Measurements from ENCODE around the gene CCDC57.

CCDC57 gene

DNA sequence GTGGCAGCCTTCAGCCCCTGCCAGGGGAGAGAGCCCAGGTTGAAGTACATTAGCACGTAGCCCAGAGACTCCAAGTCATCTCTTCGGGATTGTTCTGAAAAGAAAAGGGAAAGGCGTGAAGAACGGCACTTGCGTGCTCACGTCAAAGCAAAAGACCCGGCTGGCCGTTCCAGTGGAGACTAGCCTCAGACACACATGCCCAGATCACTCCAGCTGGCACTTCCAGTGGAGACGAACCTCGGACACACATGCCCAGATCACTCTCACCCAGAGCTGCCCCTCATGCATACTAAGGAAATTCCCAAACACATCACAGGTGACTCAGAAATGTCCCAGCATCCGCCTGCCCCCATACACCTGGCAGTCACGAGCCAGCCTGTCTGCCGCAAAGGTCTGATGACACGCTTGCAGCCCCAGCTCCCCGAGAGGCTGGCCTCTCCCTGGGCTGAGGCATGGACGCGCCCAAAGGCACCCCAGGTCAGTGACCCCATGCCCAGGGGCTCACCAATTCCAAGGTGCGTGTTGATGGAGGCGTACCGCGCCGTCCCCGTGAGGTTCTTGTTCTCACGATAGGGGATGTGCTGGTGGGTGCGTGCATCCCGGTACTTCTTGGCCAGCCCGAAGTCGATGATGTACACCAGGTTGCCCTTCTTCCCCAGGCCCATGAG lies 40.0 kb upstream of the CCDC57 start:
- Histone ChIP-seq H3K27me3 (replicated peaks; ENCODE audit: insufficient read depth, low read length) (no peaks in the 10 kb centered on the region), H3K4me2 (ENCODE audit: low read depth, low read length) (no peak overlapping the region), H3F3A (ENCODE audit: insufficient read depth, low read length) (no peaks in the 10 kb centered on the region), H4K20me1 (ENCODE audit: insufficient read depth, low read length) (no peaks in the 10 kb centered on the region), H3K9ac (ENCODE audit: low read length) (no peak overlapping the region), H3K9me3 (replicated peaks; ENCODE audit: insufficient read depth, low read length) (no peaks in the 10 kb centered on the region), H3K27ac (ENCODE audit: low read length) (no peak overlapping the region), H2AFZ (ENCODE audit: low read length) (no peak overlapping the region), H3K36me3 (replicated peaks; ENCODE audit: insufficient read depth, low read length) (peaks cover 17% of the 10 kb centered on the region), H3K4me1 (ENCODE audit: low read length) (no peaks in the 10 kb centered on the region), H3K4me3 (ENCODE audit: low read length) (no peak overlapping the region), H3K9me2 (replicated peaks; ENCODE audit: insufficient read depth, low read length) (no peaks in the 10 kb centered on the region), H3K79me2 (ENCODE audit: low read length) (peaks cover 83% of the 10 kb centered on the region)
- no peak for DNase-seq
- TF ChIP-seq EZH2 (optimal IDR thresholded peaks at IDR 0.05; ENCODE audit: low read depth, low read length): no peak
- TF ChIP-seq, protein P1, sequence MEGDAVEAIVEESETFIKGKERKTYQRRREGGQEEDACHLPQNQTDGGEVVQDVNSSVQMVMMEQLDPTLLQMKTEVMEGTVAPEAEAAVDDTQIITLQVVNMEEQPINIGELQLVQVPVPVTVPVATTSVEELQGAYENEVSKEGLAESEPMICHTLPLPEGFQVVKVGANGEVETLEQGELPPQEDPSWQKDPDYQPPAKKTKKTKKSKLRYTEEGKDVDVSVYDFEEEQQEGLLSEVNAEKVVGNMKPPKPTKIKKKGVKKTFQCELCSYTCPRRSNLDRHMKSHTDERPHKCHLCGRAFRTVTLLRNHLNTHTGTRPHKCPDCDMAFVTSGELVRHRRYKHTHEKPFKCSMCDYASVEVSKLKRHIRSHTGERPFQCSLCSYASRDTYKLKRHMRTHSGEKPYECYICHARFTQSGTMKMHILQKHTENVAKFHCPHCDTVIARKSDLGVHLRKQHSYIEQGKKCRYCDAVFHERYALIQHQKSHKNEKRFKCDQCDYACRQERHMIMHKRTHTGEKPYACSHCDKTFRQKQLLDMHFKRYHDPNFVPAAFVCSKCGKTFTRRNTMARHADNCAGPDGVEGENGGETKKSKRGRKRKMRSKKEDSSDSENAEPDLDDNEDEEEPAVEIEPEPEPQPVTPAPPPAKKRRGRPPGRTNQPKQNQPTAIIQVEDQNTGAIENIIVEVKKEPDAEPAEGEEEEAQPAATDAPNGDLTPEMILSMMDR (IDR thresholded peaks at IDR 0.05; ENCODE audit: low read length): no peak
- no peak for TF ChIP-seq EZH2phosphoT487 (IDR thresholded peaks at IDR 0.05; ENCODE audit: low read length)

DNA sequence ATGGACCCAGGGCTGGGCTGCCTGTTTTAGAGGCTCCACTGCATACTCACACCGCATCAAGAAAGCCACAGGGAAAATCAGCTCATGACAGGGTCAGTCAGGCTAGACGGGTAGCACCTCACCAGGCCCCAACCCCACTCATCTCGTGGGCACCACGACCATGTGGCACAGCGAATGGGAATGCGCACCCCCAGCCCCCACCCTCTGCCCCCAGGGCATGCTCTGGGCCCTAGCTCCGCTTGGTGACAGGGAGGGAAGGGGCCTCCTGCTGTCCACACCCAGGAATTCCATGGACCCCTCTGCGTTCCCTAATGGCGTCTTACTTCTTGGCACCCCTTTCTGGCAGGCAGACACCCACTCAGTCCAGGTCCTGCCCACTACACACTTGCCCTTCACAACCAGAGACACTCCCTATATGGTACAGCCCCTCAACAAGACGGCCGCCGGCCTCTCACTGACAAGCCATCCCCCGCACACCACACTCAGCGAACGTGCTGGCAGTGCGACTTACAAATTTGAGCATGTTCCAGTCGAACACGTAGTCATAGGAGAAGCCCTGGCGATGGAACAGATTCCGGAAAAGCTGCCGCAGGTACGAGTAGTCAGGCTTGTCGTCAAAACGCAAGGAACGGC lies 38.3 kb upstream of the CCDC57 start:
- no peaks in the 10 kb centered on the region for H3K9me2 ChIP-seq (replicated peaks; ENCODE audit: insufficient read depth, low read length)
- peaks cover 76% of the 10 kb centered on the region for H3K79me2 ChIP-seq (ENCODE audit: low read length)
- DNase-seq: no peak
- no peak overlapping the region for H3K4me2 ChIP-seq (ENCODE audit: low read depth, low read length)
- no peaks in the 10 kb centered on the region for H3K27me3 ChIP-seq (replicated peaks; ENCODE audit: insufficient read depth, low read length)
- H3F3A ChIP-seq (ENCODE audit: insufficient read depth, low read length): no peaks in the 10 kb centered on the region
- H3K9ac ChIP-seq (ENCODE audit: low read length): no peak overlapping the region
- no peaks in the 10 kb centered on the region for H3K9me3 ChIP-seq (replicated peaks; ENCODE audit: insufficient read depth, low read length)
- no peaks in the 10 kb centered on the region for H3K4me1 ChIP-seq (ENCODE audit: low read length)
- no peaks in the 10 kb centered on the region for H4K20me1 ChIP-seq (ENCODE audit: insufficient read depth, low read length)
- H3K36me3 ChIP-seq (replicated peaks; ENCODE audit: insufficient read depth, low read length): peaks cover 17% of the 10 kb centered on the region
- H3K27ac ChIP-seq (ENCODE audit: low read length): no peak overlapping the region
- no peak overlapping the region for H3K4me3 ChIP-seq (ENCODE audit: low read length)
- no peak for TF ChIP-seq EZH2phosphoT487 (IDR thresholded peaks at IDR 0.05; ENCODE audit: low read length)
- TF ChIP-seq, protein P1 (IDR thresholded peaks at IDR 0.05; ENCODE audit: low read length): no peak
- TF ChIP-seq EZH2 (optimal IDR thresholded peaks at IDR 0.05; ENCODE audit: low read depth, low read length): no peak
- no peak overlapping the region for H2AFZ ChIP-seq (ENCODE audit: low read length)

DNA sequence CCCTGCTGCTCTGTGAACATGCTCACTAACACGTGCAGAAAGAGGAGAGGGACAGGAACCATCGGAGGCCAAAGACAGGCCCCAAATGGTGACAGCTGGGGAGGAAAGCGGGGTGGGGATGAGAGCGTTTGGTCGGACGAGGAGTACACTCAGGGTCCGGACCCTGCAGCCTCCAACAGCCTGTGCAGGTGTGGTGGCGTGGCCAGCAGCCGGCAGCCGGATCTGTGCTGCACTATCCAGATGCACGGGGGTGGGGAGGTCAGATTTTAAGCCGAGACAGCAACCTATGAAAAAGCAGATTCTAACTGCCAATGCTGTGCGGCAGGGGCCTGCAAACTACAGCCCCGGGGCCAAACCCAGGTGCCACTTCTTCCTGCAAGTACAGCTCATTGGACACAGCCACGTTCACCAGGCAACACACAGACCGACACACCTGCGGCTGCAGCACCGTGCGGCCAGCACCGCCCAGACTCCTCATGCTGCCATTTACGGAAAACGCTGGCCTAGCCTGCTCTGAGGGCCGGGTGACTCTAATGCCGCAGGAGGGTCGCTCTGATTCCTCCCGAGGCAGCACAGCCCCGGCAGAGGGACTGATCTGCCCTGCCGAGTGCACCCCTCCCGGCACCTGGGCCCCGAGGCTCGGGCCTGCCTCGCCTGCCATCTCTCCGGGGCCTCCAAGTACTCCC lies 37.4 kb upstream of the CCDC57 start:
- H3K79me2 ChIP-seq (ENCODE audit: low read length): peaks cover 72% of the 10 kb centered on the region
- H3K36me3 ChIP-seq (replicated peaks; ENCODE audit: insufficient read depth, low read length): peaks cover 13% of the 10 kb centered on the region; the same call in 1 of the 2 replicates
- no peaks in the 10 kb centered on the region for H3K9me3 ChIP-seq (replicated peaks; ENCODE audit: insufficient read depth, low read length)
- H4K20me1 ChIP-seq (ENCODE audit: insufficient read depth, low read length): no peaks in the 10 kb centered on the region
- no peaks in the 10 kb centered on the region for H3F3A ChIP-seq (ENCODE audit: insufficient read depth, low read length)
- TF ChIP-seq EZH2 (optimal IDR thresholded peaks at IDR 0.05; ENCODE audit: low read depth, low read length): no peak
- TF ChIP-seq, protein P1 (IDR thresholded peaks at IDR 0.05; ENCODE audit: low read length): no peak
- no peak for TF ChIP-seq EZH2phosphoT487 (IDR thresholded peaks at IDR 0.05; ENCODE audit: low read length)
- DNase-seq: no peak
- no peak overlapping the region for H3K4me3 ChIP-seq (ENCODE audit: low read length)
- no peak overlapping the region for H3K9ac ChIP-seq (ENCODE audit: low read length)
- no peak overlapping the region for H3K4me2 ChIP-seq (ENCODE audit: low read depth, low read length)
- H3K27me3 ChIP-seq (replicated peaks; ENCODE audit: insufficient read depth, low read length): no peaks in the 10 kb centered on the region
- H3K4me1 ChIP-seq (ENCODE audit: low read length): no peaks in the 10 kb centered on the region
- H2AFZ ChIP-seq (ENCODE audit: low read length): no peak overlapping the region
- H3K27ac ChIP-seq (ENCODE audit: low read length): no peak overlapping the region
- H3K9me2 ChIP-seq (replicated peaks; ENCODE audit: insufficient read depth, low read length): no peaks in the 10 kb centered on the region

All from MM.1S (cell line).